SK-N-SH (cell line): ENCODE measurements around the gene WEE1. TPM values are rescaled to one million over a fixed set of nuclear protein-coding genes. Genes with fewer than 3 reads are reported as not detected.

ENCODE experiments used
- CTCF ChIA-PET: fragments of 300-600, 350-600 bp; formaldehyde crosslinking; extraction: SDS; loops from one replicate; lab custom pipeline; 2021; lab: Yijun Ruan, JAX
- POLR2A ChIA-PET: fragments of 350-600 bp; sonication (Branson Sonifier 250); formaldehyde crosslinking; extraction: SDS; loops from one replicate; lab custom pipeline; 2020; ENCODE audit warnings: antibody characterized with exemption, inconsistent platforms; lab: Yijun Ruan, JAX
- DNase-seq: peaks from one replicate; pipeline ENCODE4 v3.0.0; 2012
- H2AFZ ChIP-seq: fragments of 200-600 bp; sonication (generic); 2 replicates; pipeline ENCODE4 v1.8.1; 2016; ENCODE audit warnings: antibody characterized with exemption, mild to moderate bottlenecking, low read depth
- H3F3A ChIP-seq: fragments of 200-600 bp; sonication (generic); replicated peaks from 2 replicates; pipeline ENCODE3; 2016; ENCODE audit warnings: antibody characterized with exemption, mild to moderate bottlenecking; ENCODE audit not compliant: insufficient read depth
- H3K27ac ChIP-seq, 2 experiments: fragments of 200-500 bp in 1 of 2; fragments of 200-600 bp in 1 of 2; sonication (Bioruptor generic) in 1 of 2; sonication (generic), shearing (Covaris generic) in 1 of 2; 2 replicates each; pipeline versions ENCODE4 v1.5.1 to v1.6.1; 2014 to 2016; ENCODE audit warnings: low read depth in 2 of 2, inconsistent platforms in 1 of 2, low read length in 1 of 2, mild to moderate bottlenecking in 1 of 2, mixed read lengths in 1 of 2
- H3K27me3 ChIP-seq: fragments of 200-600 bp; sonication (generic), shearing (Covaris generic); 2 replicates; pipeline ENCODE4 v1.6.1; 2016; ENCODE audit warnings: mixed run types; ENCODE audit not compliant: insufficient read depth
- H3K36me3 ChIP-seq, 2 experiments: fragments of 200-500 bp in 1 of 2; fragments of 200-600 bp in 1 of 2; sonication (Bioruptor generic) in 1 of 2; sonication (generic) in 1 of 2; replicated peaks in 1 of 2; 2 replicates each; pipeline versions ENCODE3 to v1.5.1; 2014 to 2016; ENCODE audit warnings: low read length in 1 of 2, mild to moderate bottlenecking in 1 of 2; ENCODE audit not compliant: insufficient read depth in 2 of 2, control insufficient read depth in 1 of 2
- H3K4me1 ChIP-seq, 2 experiments: fragments of 200-500 bp in 1 of 2; fragments of 200-600 bp in 1 of 2; sonication (Bioruptor generic) in 1 of 2; sonication (generic), shearing (Covaris generic) in 1 of 2; 2 replicates each; pipeline versions ENCODE4 v1.5.1 to v1.6.1; 2014 to 2016; ENCODE audit warnings: low read depth in 1 of 2, low read length in 1 of 2, mixed run types in 1 of 2; ENCODE audit not compliant: insufficient read depth in 2 of 2, control insufficient read depth in 1 of 2
- H3K4me2 ChIP-seq: fragments of 200-600 bp; sonication (generic), shearing (Covaris generic); 2 replicates; pipeline ENCODE4 v1.6.1; 2017; ENCODE audit warnings: mixed run types
- H3K4me3 ChIP-seq, 2 experiments: fragments of 200-500 bp in 1 of 2; fragments of 200-600 bp in 1 of 2; sonication (Bioruptor generic) in 1 of 2; sonication (generic), shearing (Covaris generic) in 1 of 2; 2 replicates each; pipeline versions ENCODE4 v1.5.1 to v1.8.1; 2014 to 2016; ENCODE audit warnings: low read depth in 2 of 2, inconsistent platforms in 1 of 2, low read length in 1 of 2, mild to moderate bottlenecking in 1 of 2, mixed read lengths in 1 of 2, moderate library complexity in 1 of 2
- H3K79me2 ChIP-seq: fragments of 200-600 bp; sonication (generic); 2 replicates; pipeline ENCODE4 v1.8.1; 2017; ENCODE audit warnings: mild to moderate bottlenecking; ENCODE audit not compliant: insufficient read depth
- H3K9ac ChIP-seq: fragments of 200-600 bp; sonication (generic); 2 replicates; pipeline ENCODE4 v1.6.1; 2017; ENCODE audit warnings: mixed run types
- H3K9me2 ChIP-seq: fragments of 200-600 bp; sonication (generic); 2 replicates; pipeline ENCODE4 v1.6.1; 2017; ENCODE audit warnings: mixed run types
- H3K9me3 ChIP-seq: fragments of 200-600 bp; sonication (generic); 2 replicates; pipeline ENCODE4 v1.6.1; 2017; ENCODE audit warnings: mixed run types, mild to moderate bottlenecking, moderate library complexity
- H4K20me1 ChIP-seq: fragments of 200-600 bp; sonication (generic); 2 replicates; pipeline ENCODE4 v1.6.1; 2017; ENCODE audit warnings: mild to moderate bottlenecking, mixed run types; ENCODE audit not compliant: insufficient read depth
- EZH2phosphoT487 ChIP-seq: fragments of 200-600 bp; sonication (generic); IDR thresholded peaks from 2 replicates; pipeline ENCODE4 v1.6.1; 2017; ENCODE audit warnings: low read depth, mixed run types, mild to moderate bottlenecking, antibody characterized with exemption, moderate library complexity, borderline replicate concordance
- FOSL2 ChIP-seq: IDR thresholded peaks from 2 replicates; pipeline ENCODE4 v1.4.0; 2012; ENCODE audit warnings: low read depth, mild to moderate bottlenecking, moderate library complexity, borderline replicate concordance
- FOXJ3 ChIP-seq: sonication (generic); formaldehyde crosslinking; IDR thresholded peaks from 2 replicates; pipeline ENCODE4 v1.5.1; 2020; ENCODE audit warnings: mild to moderate bottlenecking, missing genetic modification reagents
- FOXM1 ChIP-seq: IDR thresholded peaks from 2 replicates; pipeline ENCODE4 v1.4.0; 2012; ENCODE audit warnings: low read depth, mild to moderate bottlenecking
- GATA2 ChIP-seq: sonication (generic); formaldehyde crosslinking; IDR thresholded peaks from 2 replicates; pipeline ENCODE4 v1.5.0; 2020; ENCODE audit warnings: mild to moderate bottlenecking, missing genetic modification reagents
- MXI1 ChIP-seq: IDR thresholded peaks from 2 replicates; pipeline ENCODE4 v1.6.1; 2012; ENCODE audit warnings: mild to moderate bottlenecking, low read depth, low read length, improper control_type of control experiment
- RFX5 ChIP-seq: IDR thresholded peaks from 2 replicates; pipeline ENCODE4 v1.6.1; 2012; ENCODE audit warnings: mild to moderate bottlenecking, improper control_type of control experiment, low read length
- RXRA ChIP-seq: IDR thresholded peaks from 2 replicates; pipeline ENCODE4 v1.4.0; 2012; ENCODE audit warnings: low read depth, mild to moderate bottlenecking, borderline replicate concordance
- SIN3A ChIP-seq: IDR thresholded peaks from 2 replicates; pipeline ENCODE4 v1.6.1; 2012; ENCODE audit warnings: low read depth, mild to moderate bottlenecking, low read length, moderate library complexity, borderline replicate concordance
- SMC3 ChIP-seq: IDR thresholded peaks from 2 replicates; pipeline ENCODE4 v1.6.1; 2012; ENCODE audit warnings: low read depth, low read length, improper control_type of control experiment
- TCF12 ChIP-seq: IDR thresholded peaks from 2 replicates; pipeline ENCODE4 v1.4.0; 2012
- TEAD4 ChIP-seq: IDR thresholded peaks from 2 replicates; pipeline ENCODE4 v1.4.0; 2012; ENCODE audit warnings: mild to moderate bottlenecking, borderline replicate concordance; ENCODE audit not compliant: insufficient read depth
- WGBS: methylation state at CpG from one replicate; pipeline ENCODE4 v1.1.6; 2017; ENCODE audit warnings: low lambda C conversion rate; 5-methylcytosine and 5-hydroxymethylcytosine counted together
- polyA plus RNA-seq, 3 experiments: library from polyadenylated mRNA; depleted of rRNA; stranded (reverse); fragments of >200 nt; gene quantifications; 2 replicates each; pipeline ENCODE4 v1.2.3, GENCODE V29; 2012
- TF ChIP-seq, protein P1 (sequence below): IDR thresholded peaks from 2 replicates; pipeline ENCODE4 v1.4.0; 2012; ENCODE audit warnings: low read depth, borderline replicate concordance
- TF ChIP-seq, protein P2 (sequence below): IDR thresholded peaks from 2 replicates; pipeline ENCODE4 v1.4.0; 2012; ENCODE audit warnings: low read depth

Gene WEE1
- polyA plus RNA-seq, 1 of the 3 experiments (the other 2 are of a cell fraction): 16.9 TPM

DNA sequence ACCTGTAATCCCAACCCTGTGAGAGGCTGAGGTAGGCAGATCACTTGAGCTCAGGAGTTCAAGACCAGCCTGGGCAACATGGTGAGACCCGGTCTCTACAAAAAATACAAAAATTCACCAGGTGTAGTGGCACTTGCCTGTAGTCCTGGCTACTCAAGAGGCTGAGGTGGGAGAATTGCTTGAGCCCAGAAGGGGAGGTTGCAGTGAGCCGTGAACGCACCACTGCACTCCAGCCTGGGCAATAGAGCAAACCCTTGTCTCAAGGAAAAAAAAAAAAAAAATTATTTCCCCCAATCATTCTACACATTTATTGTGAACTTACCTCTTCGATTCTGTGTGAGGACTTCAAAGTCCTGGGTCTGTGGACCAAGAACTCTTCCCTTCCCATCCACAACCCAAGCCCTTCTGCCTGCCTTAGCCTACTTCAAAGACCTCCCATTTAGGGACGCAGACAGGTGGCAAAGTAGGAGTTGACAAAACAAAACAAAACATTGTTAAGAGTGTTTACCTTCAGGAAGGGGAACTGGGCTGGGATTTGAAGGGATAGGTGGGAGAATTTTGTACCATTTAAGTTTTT, 3.8 kb upstream of the WEE1 start:
- POLR2A ChIA-PET: no interaction called here

DNA sequence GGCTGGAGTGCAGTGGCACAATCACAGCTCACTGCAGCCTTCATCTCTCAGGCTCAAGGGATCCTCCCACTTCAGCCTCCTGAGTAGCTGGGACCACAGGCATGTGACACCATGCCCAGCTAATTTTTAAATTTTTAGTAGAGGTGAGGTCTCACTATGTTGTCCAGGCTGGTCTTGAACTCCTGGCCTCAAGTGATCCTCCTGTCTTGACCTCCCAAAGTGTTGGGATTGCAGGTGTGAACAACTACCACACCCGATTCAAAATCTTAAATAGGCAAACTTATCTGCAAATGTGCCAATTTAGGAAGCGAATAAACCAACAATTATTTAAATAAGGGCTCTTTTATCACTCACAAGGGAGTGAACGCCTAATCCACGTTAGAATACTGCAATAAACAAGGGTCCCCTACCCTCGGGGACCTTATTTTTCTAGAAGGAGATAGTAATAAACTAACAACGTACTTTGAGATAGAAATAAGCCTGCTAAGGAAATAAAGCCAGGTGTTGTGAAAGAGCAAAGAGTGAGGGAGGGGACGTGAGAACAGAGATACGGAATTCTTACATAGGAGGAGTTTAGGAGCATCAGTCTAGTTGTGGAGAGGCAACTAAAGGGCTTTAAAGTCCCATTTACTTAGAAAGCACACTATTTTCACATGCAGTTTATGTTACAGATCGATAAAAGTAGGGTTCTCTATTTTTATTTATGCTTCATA, 3.0 kb upstream of the WEE1 start:
- Histone ChIP-seq H3F3A (peaks cover 23% of the 10 kb centered on the region), H3K27ac (no peak overlapping the region), H3K9ac (no peak overlapping the region), H2AFZ (no peak overlapping the region), H4K20me1 (no peaks in the 10 kb centered on the region), H3K4me1 (peaks cover 10 to 28% of the 10 kb centered on the region in 2 experiments; a peak in 3 of 4 replicates), H3K4me2 (no peak overlapping the region), H3K4me3 (no peak overlapping the region), H3K79me2 (peaks cover 24% of the 10 kb centered on the region), H3K36me3 (no peaks in the 10 kb centered on the region), H3K9me3 (no peaks in the 10 kb centered on the region), H3K27me3 (no peaks in the 10 kb centered on the region), H3K9me2 (no peaks in the 10 kb centered on the region)
- DNase-seq: no peak
- ChIA-PET POLR2A (no interaction called here), CTCF (no interaction called here)
- TF ChIP-seq SIN3A (no peak), FOXM1 (no peak), SMC3 (no peak), GATA2 (CRISPR knock-in tag) (no peak), FOSL2 (no peak), TCF12 (no peak), RXRA (no peak), TEAD4 (no peak)
- TF ChIP-seq, protein P1, sequence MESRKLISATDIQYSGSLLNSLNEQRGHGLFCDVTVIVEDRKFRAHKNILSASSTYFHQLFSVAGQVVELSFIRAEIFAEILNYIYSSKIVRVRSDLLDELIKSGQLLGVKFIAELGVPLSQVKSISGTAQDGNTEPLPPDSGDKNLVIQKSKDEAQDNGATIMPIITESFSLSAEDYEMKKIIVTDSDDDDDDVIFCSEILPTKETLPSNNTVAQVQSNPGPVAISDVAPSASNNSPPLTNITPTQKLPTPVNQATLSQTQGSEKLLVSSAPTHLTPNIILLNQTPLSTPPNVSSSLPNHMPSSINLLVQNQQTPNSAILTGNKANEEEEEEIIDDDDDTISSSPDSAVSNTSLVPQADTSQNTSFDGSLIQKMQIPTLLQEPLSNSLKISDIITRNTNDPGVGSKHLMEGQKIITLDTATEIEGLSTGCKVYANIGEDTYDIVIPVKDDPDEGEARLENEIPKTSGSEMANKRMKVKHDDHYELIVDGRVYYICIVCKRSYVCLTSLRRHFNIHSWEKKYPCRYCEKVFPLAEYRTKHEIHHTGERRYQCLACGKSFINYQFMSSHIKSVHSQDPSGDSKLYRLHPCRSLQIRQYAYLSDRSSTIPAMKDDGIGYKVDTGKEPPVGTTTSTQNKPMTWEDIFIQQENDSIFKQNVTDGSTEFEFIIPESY: no peak
- WGBS: 95% methylated on average over 9 of the region's 9 CpGs

More for the DNA sequence above, 3.8 kb upstream of the WEE1 start:
- peak overlapping the region; percentile 35; the same call in 1 of the 2 replicates for H3K4me2 ChIP-seq
- peak overlapping the region; percentile 70; the same call in 1 of the 2 replicates for H3K9ac ChIP-seq
- H3K4me3 ChIP-seq: no peak overlapping the region
- H3K27me3 ChIP-seq: no peaks in the 10 kb centered on the region
- CTCF ChIA-PET: no interaction called here
- H4K20me1 ChIP-seq: no peaks in the 10 kb centered on the region
- 98% methylated on average over 5 of the region's 5 CpGs for WGBS
- H3K27ac ChIP-seq: peak overlapping the region in 1 of 2 experiments; percentile 99; a peak in 2 of 4 replicates
- H3F3A ChIP-seq: peaks cover 28% of the 10 kb centered on the region
- H3K9me2 ChIP-seq: no peaks in the 10 kb centered on the region
- H3K9me3 ChIP-seq: no peaks in the 10 kb centered on the region
- DNase-seq: no peak
- peaks cover 16% of the 10 kb centered on the region for H3K79me2 ChIP-seq
- H3K4me1 ChIP-seq: peaks cover 10 to 28% of the 10 kb centered on the region in 2 experiments; a peak in 3 of 4 replicates
- TF ChIP-seq FOXJ3 (CRISPR knock-in tag) (no peak), MXI1 (no peak), RFX5 (no peak), EZH2phosphoT487 (no peak)
- TF ChIP-seq, protein P2, sequence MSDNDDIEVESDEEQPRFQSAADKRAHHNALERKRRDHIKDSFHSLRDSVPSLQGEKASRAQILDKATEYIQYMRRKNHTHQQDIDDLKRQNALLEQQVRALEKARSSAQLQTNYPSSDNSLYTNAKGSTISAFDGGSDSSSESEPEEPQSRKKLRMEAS: no peak
- H3K36me3 ChIP-seq: no peaks in the 10 kb centered on the region
- peak overlapping the region; percentile 54; the same call in 1 of the 2 replicates for H2AFZ ChIP-seq
